Measurements from ENCODE around the gene ARL2BP. TPM values are rescaled to one million over a fixed set of nuclear protein-coding genes. Genes with fewer than 3 reads are reported as not detected.
A peak's percentile ranks its signal among the peaks of the same experiment; 100 is the strongest.
"Not testable (repeated sequence)": the region's sequence is repeated elsewhere in the genome, so short reads cannot be mapped to it uniquely, and the experiment has no call there.

The ARL2BP gene
- total RNA-seq, 4 donors from 2014 or later, result 10.3 to 39.6 (median 36.5) TPM

DNA sequence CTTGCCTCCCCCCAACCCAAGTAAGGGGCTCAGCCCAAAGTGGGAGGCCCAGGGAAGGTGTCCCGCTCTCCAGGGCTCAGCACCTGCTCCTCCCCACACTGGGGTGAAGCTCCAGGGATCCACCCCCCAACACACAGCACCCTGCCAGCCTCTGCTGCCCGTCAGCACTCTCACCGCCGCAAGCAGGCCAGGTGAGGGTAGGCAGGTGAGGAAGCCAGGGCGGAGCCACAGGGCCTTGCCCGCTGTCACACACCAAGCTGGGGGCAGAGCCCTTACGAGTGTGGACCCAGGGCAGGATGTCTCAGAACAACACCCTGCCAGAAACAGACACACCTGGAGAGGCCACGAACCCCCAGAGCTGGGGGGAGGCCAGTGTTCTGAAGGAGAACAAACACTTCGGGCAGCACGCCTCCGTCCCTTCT is 19.9 kb downstream of the ARL2BP start:
- Histone ChIP-seq H3K27ac (peak overlapping the region; percentile 57 to 75 (median 72)), H3K4me1 (peaks cover 8 to 50% (median 29%) of the 10 kb centered on the region in 4 donors), H3K9me3 (no peaks in the 10 kb centered on the region), H3K27me3 (no peaks in the 10 kb centered on the region), H3K36me3 (no peaks in the 10 kb centered on the region), H3K4me3 (no peak overlapping the region)
- TF ChIP-seq, protein P1, sequence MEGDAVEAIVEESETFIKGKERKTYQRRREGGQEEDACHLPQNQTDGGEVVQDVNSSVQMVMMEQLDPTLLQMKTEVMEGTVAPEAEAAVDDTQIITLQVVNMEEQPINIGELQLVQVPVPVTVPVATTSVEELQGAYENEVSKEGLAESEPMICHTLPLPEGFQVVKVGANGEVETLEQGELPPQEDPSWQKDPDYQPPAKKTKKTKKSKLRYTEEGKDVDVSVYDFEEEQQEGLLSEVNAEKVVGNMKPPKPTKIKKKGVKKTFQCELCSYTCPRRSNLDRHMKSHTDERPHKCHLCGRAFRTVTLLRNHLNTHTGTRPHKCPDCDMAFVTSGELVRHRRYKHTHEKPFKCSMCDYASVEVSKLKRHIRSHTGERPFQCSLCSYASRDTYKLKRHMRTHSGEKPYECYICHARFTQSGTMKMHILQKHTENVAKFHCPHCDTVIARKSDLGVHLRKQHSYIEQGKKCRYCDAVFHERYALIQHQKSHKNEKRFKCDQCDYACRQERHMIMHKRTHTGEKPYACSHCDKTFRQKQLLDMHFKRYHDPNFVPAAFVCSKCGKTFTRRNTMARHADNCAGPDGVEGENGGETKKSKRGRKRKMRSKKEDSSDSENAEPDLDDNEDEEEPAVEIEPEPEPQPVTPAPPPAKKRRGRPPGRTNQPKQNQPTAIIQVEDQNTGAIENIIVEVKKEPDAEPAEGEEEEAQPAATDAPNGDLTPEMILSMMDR (IDR thresholded peaks at IDR 0.05), result no peak
- TF ChIP-seq POLR2AphosphoS5 (IDR thresholded peaks at IDR 0.05), result peak; percentile 5 to 30 (median 18)
- TF ChIP-seq EP300 (IDR thresholded peaks at IDR 0.05; ENCODE audit: low read depth), result no peak
- TF ChIP-seq POLR2A (IDR thresholded peaks at IDR 0.05), result peak; percentile 23
- peak; percentile 72 for DNase-seq
- intact Hi-C loops (cut with DNase I; ENCODE audit: low total_unique reads), result no loop called here
- WGBS, 2 donors (ENCODE audit: low coverage in 1 of 2), result 40 to 44% methylated on average over 1 to 11 of the region's 11 CpGs
- in situ Hi-C loops (cut with MboI; ENCODE audit: low pct_ligation_motif_present in 1 of 4, low pct_unique_long_range_greater_than_20kb in 1 of 4, low sequenced_read_pairs in 3 of 4), result no loop called here

DNA sequence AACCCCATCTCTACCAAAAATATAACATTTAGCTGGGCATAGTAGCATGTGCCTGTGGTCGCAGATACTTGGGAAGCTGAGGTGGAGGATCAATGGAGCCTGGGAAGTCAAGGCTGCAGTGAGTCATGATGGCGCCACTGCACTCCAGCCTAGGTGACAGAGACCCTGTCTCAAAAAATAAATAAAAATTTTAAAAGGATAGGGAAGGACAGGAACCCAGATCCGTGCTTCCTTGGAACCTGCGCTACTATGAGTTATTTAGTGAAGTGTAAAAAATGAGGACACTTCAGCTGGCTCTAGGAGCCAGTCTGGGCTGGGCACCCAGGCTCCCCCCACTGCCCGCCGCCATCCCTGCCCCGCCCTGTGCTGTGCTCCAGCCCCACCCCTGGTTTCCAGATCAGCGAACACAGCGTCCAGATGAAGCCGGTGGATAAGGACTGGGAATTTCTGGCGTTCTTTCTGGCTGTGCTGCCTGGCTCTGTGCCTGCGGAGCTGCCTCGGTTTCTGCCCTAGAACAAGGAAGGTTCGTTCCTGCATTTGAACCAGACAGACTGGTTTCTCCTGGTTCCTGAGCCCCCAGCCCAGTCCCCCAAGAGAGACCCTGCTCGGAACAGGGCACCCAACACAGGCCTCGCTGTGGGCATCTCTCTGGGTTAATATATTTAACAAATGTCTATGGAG is 20.9 kb downstream of the ARL2BP start:
- Histone ChIP-seq H3K4me3 (no peak overlapping the region), H3K4me1 (peaks cover 8 to 43% (median 26%) of the 10 kb centered on the region in 4 donors), H3K27me3 (no peaks in the 10 kb centered on the region), H3K27ac (peak overlapping the region; percentile 57 to 75 (median 72)), H3K36me3 (no peaks in the 10 kb centered on the region), H3K9me3 (no peaks in the 10 kb centered on the region)
- TF ChIP-seq EP300 (IDR thresholded peaks at IDR 0.05; ENCODE audit: low read depth) (no peak), POLR2A (IDR thresholded peaks at IDR 0.05) (peak; percentile 36), POLR2AphosphoS5 (IDR thresholded peaks at IDR 0.05) (peak in 1 of 3 donors; percentile 36)
- TF ChIP-seq, protein P1 (IDR thresholded peaks at IDR 0.05), result no peak
- intact Hi-C loops (cut with DNase I; ENCODE audit: low total_unique reads), result no loop called here
- peak; percentile 82 for DNase-seq
- in situ Hi-C loops (cut with MboI; ENCODE audit: low pct_ligation_motif_present in 1 of 4, low pct_unique_long_range_greater_than_20kb in 1 of 4, low sequenced_read_pairs in 3 of 4), result no loop called here
- WGBS, 2 donors (ENCODE audit: low coverage in 1 of 2), result 39 to 47% methylated on average over 3 to 16 of the region's 16 CpGs

DNA sequence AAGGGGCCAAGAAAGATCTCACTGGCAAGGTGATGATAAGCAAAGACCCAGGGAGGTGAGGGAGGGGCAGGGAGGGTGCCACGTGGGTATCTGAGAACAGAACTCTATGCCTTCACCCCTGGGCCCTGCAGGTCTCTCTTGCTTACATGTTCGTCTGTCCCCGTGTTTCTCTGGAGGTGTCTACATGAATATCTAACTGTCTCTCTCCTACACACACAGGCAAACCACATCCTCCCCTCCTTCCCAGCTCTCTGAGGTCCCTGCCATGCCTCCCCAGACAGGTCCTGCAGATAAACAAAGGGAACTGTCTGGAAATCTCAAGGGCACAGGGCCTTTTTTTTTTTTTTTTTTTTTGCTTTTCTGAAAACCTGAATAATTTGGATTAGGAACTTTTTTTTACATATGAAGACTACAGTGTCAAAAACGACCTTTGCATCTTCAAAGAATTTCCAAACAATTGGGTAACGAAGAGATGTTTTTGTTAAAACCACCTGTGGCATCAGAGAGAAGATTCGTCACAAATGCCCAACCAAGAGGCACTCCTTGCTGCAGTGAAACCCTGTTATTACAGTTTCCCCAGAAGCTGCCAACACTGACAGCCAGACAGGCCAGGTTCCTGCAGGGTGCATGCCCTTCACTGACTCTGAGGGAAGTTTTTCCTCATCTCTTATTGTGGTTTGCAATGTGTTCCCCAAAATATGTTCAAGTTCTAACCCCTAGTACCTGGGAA is 21.6 kb downstream of the ARL2BP start:
- TF ChIP-seq, protein P1 (IDR thresholded peaks at IDR 0.05), result no peak
- no peak for TF ChIP-seq POLR2A (IDR thresholded peaks at IDR 0.05)
- no peak for TF ChIP-seq POLR2AphosphoS5 (IDR thresholded peaks at IDR 0.05)
- no peak for TF ChIP-seq EP300 (IDR thresholded peaks at IDR 0.05; ENCODE audit: low read depth)
- intact Hi-C loops (cut with DNase I; ENCODE audit: low total_unique reads), result no loop called here
- WGBS, 2 donors (ENCODE audit: low coverage in 1 of 2), result 41 to 49% methylated on average over 3 to 6 of the region's 6 CpGs
- in situ Hi-C loops (cut with MboI; ENCODE audit: low pct_ligation_motif_present in 1 of 4, low pct_unique_long_range_greater_than_20kb in 1 of 4, low sequenced_read_pairs in 3 of 4), result no loop called here
- no peak for DNase-seq
- Histone ChIP-seq H3K36me3 (no peaks in the 10 kb centered on the region), H3K27me3 (no peaks in the 10 kb centered on the region), H3K9me3 (no peaks in the 10 kb centered on the region), H3K4me1 (peaks cover 8 to 43% (median 26%) of the 10 kb centered on the region in 4 donors), H3K4me3 (no peak overlapping the region), H3K27ac (peak overlapping the region; percentile 57 to 75 (median 72))

DNA sequence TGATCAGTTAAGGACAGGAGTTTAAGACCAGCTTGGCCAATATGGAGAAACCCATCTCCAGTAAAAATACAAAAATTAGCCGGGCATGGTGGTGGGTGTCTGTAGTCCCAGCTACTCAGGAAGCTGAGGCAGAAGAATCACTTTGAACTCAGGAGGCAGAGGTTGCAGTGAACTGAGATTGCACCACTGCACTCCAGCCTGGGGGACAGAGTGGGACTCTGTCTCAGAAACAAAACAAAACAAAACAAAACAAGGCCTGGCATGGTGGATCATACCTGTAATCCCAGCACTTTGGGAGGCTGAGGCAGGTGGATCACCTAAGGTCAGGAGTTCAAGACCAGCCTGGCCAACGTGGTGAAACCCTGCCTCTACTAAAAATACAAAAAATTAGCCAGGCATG is 22.3 kb downstream of the ARL2BP start:
- in situ Hi-C loops (cut with MboI; ENCODE audit: low pct_ligation_motif_present in 1 of 4, low pct_unique_long_range_greater_than_20kb in 1 of 4, low sequenced_read_pairs in 3 of 4), result not testable (repeated sequence)
- WGBS, 2 donors (ENCODE audit: low coverage in 1 of 2), result 35 to 60% methylated on average over 1 to 2 of the region's 2 CpGs

More for the DNA sequence above, 22.3 kb downstream of the ARL2BP start:
- peaks cover 8 to 43% (median 26%) of the 10 kb centered on the region in 4 donors for H3K4me1 ChIP-seq
- H3K4me3 ChIP-seq; intact Hi-C loops (cut with DNase I; ENCODE audit: low total_unique reads); DNase-seq; H3K27me3 ChIP-seq; H3K27ac ChIP-seq; H3K36me3 ChIP-seq; H3K9me3 ChIP-seq: not testable (repeated sequence)
